B cell (primary cell): Measurements from ENCODE around the gene EYS. TPM values are rescaled to one million over a fixed set of nuclear protein-coding genes. Genes with fewer than 3 reads are reported as not detected.

Experiments used
- ATAC-seq: fragments of 200-7000 bp; cut with Tn5 transposase; one replicate; pipeline ENCODE4 v1.10.0; 2021; ENCODE audit warnings: low read depth, mild to moderate bottlenecking, moderate number of reproducible peaks, moderate library complexity
- CTCF ChIA-PET: fragments of 350-600 bp; sonication (Branson Sonifier 250); formaldehyde crosslinking; loops from one replicate; lab custom pipeline; 2021; ENCODE audit warnings: antibody characterized with exemption, inconsistent platforms; lab: Charles Lee
- POLR2A ChIA-PET: fragments of 350-600 bp; sonication (Branson Sonifier 250); formaldehyde crosslinking; loops from one replicate; lab custom pipeline; 2021; ENCODE audit warnings: antibody characterized with exemption; lab: Charles Lee
- DNase-seq: peaks from one replicate; pipeline ENCODE4 v3.0.0; 2013
- H2AFZ ChIP-seq: 2 replicates; pipeline ENCODE4 v1.6.1; 2012; ENCODE audit warnings: mild to moderate bottlenecking, low read depth, low read length; ENCODE audit not compliant: insufficient read depth, poor library complexity, severe bottlenecking
- H3K27ac ChIP-seq, 2 donors: 1 replicate in 1 of 2; 2 replicates in 1 of 2; pipeline ENCODE4 v1.5.1; 2012 to 2013; ENCODE audit warnings: low read length in 2 of 2, mild to moderate bottlenecking in 2 of 2, moderate library complexity in 1 of 2
- H3K27me3 ChIP-seq, 4 experiments: fragments of 200-600 bp in 1 of 4; sonication (generic) in 1 of 4; replicated peaks in 1 of 4; 1 replicate in 2 of 4; 2 replicates in 2 of 4; pipeline versions ENCODE4 v1.6.1 to v1.7.0; 2013 to 2016; ENCODE audit warnings: low read length in 3 of 4, mild to moderate bottlenecking in 2 of 4, mixed read lengths in 1 of 4, moderate library complexity in 1 of 4; ENCODE audit not compliant: insufficient read depth in 4 of 4, control insufficient read depth in 3 of 4; ENCODE audit errors: control extremely low read depth in 1 of 4
- H3K36me3 ChIP-seq, 2 experiments: replicated peaks in 1 of 2; 1 replicate in 1 of 2; 2 replicates in 1 of 2; pipeline versions ENCODE4 v1.6.1 to v1.7.1; 2013; ENCODE audit warnings: low read length in 1 of 2; ENCODE audit not compliant: insufficient read depth in 2 of 2, control insufficient read depth in 1 of 2; ENCODE audit errors: control extremely low read depth in 1 of 2, extremely low read depth in 1 of 2
- H3K4me1 ChIP-seq, 2 donors: fragments of 200-600 bp in 1 of 2; sonication (generic) in 1 of 2; 1 replicate in 1 of 2; 2 replicates in 1 of 2; pipeline versions ENCODE4 v1.5.1 to v1.6.1; 2013 to 2017; ENCODE audit warnings: low read length in 2 of 2; ENCODE audit not compliant: control insufficient read depth in 2 of 2, insufficient read depth in 2 of 2
- H3K4me2 ChIP-seq: replicated peaks from 2 replicates; pipeline ENCODE3; 2012; ENCODE audit warnings: mild to moderate bottlenecking, low read depth, low read length; ENCODE audit not compliant: poor library complexity, severe bottlenecking
- H3K4me3 ChIP-seq, 5 experiments: fragments of 200-600 bp in 1 of 5; sonication (generic) in 1 of 5; 1 replicate in 3 of 5; 2 replicates in 2 of 5; pipeline versions ENCODE4 v1.5.1 to v1.7.0; 2011 to 2016; ENCODE audit warnings: low read length in 4 of 5, mild to moderate bottlenecking in 4 of 5, low read depth in 2 of 5, control low read depth in 1 of 5, moderate library complexity in 1 of 5; ENCODE audit not compliant: insufficient read depth in 1 of 5; ENCODE audit errors: control extremely low read depth in 1 of 5, extremely low read depth in 1 of 5
- H3K79me2 ChIP-seq: fragments of 200-600 bp; sonication (generic); one replicate; pipeline ENCODE4 v1.6.0; 2016; ENCODE audit warnings: low read length; ENCODE audit not compliant: control insufficient read depth, insufficient read depth
- H3K9ac ChIP-seq: fragments of 200-600 bp; sonication (generic); 2 replicates; pipeline ENCODE4 v1.6.1; 2017; ENCODE audit warnings: mild to moderate bottlenecking, low read length, moderate library complexity
- H3K9me3 ChIP-seq, 3 donors: one replicate each; pipeline versions ENCODE4 v1.6.1 to v1.7.1; 2013; ENCODE audit warnings: low read length in 2 of 3; ENCODE audit not compliant: control insufficient read depth in 2 of 3, insufficient read depth in 1 of 3; ENCODE audit errors: control extremely low read depth in 1 of 3
- H4K20me1 ChIP-seq: 2 replicates; pipeline ENCODE4 v1.6.0; 2012; ENCODE audit warnings: mild to moderate bottlenecking, low read length; ENCODE audit not compliant: insufficient read depth, control insufficient read depth, poor library complexity, severe bottlenecking
- H3K27ac Mint-ChIP-seq: one replicate; pipeline ENCODE4 v1.8.0; 2021; ENCODE audit warnings: mixed read lengths
- H3K27me3 Mint-ChIP-seq: one replicate; pipeline ENCODE4 v1.8.0; 2021; ENCODE audit warnings: mixed read lengths
- H3K4me1 Mint-ChIP-seq: one replicate; pipeline ENCODE4 v1.8.0; 2021; ENCODE audit warnings: mixed read lengths
- H3K4me3 Mint-ChIP-seq: one replicate; pipeline ENCODE4 v1.8.0; 2021; ENCODE audit warnings: mixed read lengths
- H3K9me3 Mint-ChIP-seq: one replicate; pipeline ENCODE4 v1.8.0; 2022; ENCODE audit warnings: mixed read lengths; ENCODE audit not compliant: insufficient read depth
- CTCF ChIP-seq: fragments of 200-600 bp; IDR thresholded peaks from one replicate; pipeline ENCODE4 v1.8.0; 2022; ENCODE audit warnings: antibody characterized with exemption, mild to moderate bottlenecking
- EZH2 ChIP-seq: IDR thresholded peaks from 2 replicates; pipeline ENCODE4 v1.6.1; 2012; ENCODE audit warnings: borderline replicate concordance, low read depth, mild to moderate bottlenecking, moderate library complexity, low read length; ENCODE audit not compliant: insufficient read depth, poor library complexity, severe bottlenecking
- WGBS: methylation state at CpG from one replicate; pipeline ENCODE4 v1.1.5; 2013; ENCODE audit warnings: missing lambda C conversion rate; ENCODE audit not compliant: insufficient coverage; 5-methylcytosine and 5-hydroxymethylcytosine counted together
- intact Hi-C: fragments of 100-400 bp; cut with micrococcal nuclease; formaldehyde crosslinking; loops from one replicate; pipeline ENCODE4 v1.10.0; 2022
- polyA plus RNA-seq: library from polyadenylated mRNA; depleted of rRNA; stranded (reverse); fragments of >200 nt; gene quantifications from 2 replicates; pipeline ENCODE4 v1.2.3, GENCODE V29; 2012
- total RNA-seq, 2 donors: library from RNA; stranded (reverse); fragments of 120-200 nt in 1 of 2; gene quantifications; 1 replicate in 1 of 2; 2 replicates in 1 of 2; pipeline versions ENCODE4 v1.2.3 to v1.2.4, GENCODE V29; 2013 to 2022

Gene EYS
- total and polyA plus RNA-seq, 2 donors (not counting 1 experiment from before 2014, with no cell fraction given) = not detected

DNA sequence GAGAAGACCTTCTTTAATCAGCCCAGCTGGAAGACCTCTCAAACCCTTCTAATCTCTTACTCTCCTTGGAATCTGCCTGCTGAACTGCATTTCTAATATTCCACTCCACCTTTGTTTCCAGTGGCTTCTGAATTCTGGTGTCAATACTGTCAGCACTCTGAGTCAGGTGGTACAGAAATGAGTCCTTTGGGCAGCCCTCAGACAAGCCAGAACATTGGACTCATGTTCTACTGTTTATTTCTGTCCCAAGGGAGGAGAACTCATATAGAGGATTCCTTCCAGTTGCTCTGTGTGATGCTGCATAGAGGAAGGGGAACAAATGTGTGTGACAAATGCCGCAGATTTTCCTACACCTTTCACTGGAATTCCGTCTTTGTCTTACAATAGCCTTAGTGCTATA, 1956.6 kb downstream of the EYS start:
- H4K20me1 ChIP-seq = no peaks in the 10 kb centered on the region
- POLR2A ChIA-PET = no interaction called here

GRCh38 chr6:63745784-63746183, 1961.2 kb downstream of the EYS start:
- no peaks in the 10 kb centered on the region for H3K36me3 ChIP-seq
- Mint-ChIP-seq H3K27ac (no peak overlapping the region), H3K9me3 (no peaks in the 10 kb centered on the region), H3K4me3 (no peak overlapping the region), H3K27me3 (peaks cover 24% of the 10 kb centered on the region), H3K4me1 (no peaks in the 10 kb centered on the region)
- no peak overlapping the region for H3K27ac ChIP-seq
- no peaks in the 10 kb centered on the region for H3K79me2 ChIP-seq
- H2AFZ ChIP-seq = no peak overlapping the region
- POLR2A ChIA-PET = no interaction called here
- H4K20me1 ChIP-seq = no peaks in the 10 kb centered on the region
- no peak for DNase-seq
- TF ChIP-seq EZH2 (no peak), CTCF (no peak)
- no peak overlapping the region for H3K4me3 ChIP-seq
- CTCF ChIA-PET = no interaction called here
- no peaks in the 10 kb centered on the region for H3K9me3 ChIP-seq
- ATAC-seq = no peak
- intact Hi-C loops = no loop called here
- no peak overlapping the region for H3K4me2 ChIP-seq
- H3K4me1 ChIP-seq = no peaks in the 10 kb centered on the region
- no peaks in the 10 kb centered on the region for H3K27me3 ChIP-seq
- no peak overlapping the region for H3K9ac ChIP-seq

More for the DNA sequence above, 1956.6 kb downstream of the EYS start:
- H3K27ac Mint-ChIP-seq = no peak overlapping the region
- H3K4me3 Mint-ChIP-seq = no peak overlapping the region
- no peaks in the 10 kb centered on the region for H3K4me1 Mint-ChIP-seq
- no peaks in the 10 kb centered on the region for H3K4me1 ChIP-seq
- H3K27me3 ChIP-seq = no peaks in the 10 kb centered on the region
- H3K4me2 ChIP-seq = no peak overlapping the region
- no peak for ATAC-seq
- no peak overlapping the region for H3K27ac ChIP-seq
- no peaks in the 10 kb centered on the region for H3K36me3 ChIP-seq
- no peak overlapping the region for H2AFZ ChIP-seq
- CTCF ChIA-PET = interaction anchor here (1.4 to 4.2 kb wide), 2 partner anchors 15 to 152 kb away, joined by 3 to 14 read pairs; no protein-coding TSS in a partner anchor
- no peak for DNase-seq
- no peak overlapping the region for H3K4me3 ChIP-seq
- H3K9ac ChIP-seq = no peak overlapping the region
- no CpG with 5 or more reads among the region's 2 CpGs for WGBS
- TF ChIP-seq CTCF = no peak
- no peak for TF ChIP-seq EZH2
- peaks cover 22% of the 10 kb centered on the region for H3K27me3 Mint-ChIP-seq
- H3K9me3 Mint-ChIP-seq = no peaks in the 10 kb centered on the region
- H3K9me3 ChIP-seq = no peaks in the 10 kb centered on the region
- no peaks in the 10 kb centered on the region for H3K79me2 ChIP-seq
- intact Hi-C loops = no loop called here
